Midbrain (tissue), 1 donor: Measurements from ENCODE around the gene LNP1.

Experiments
- DNase-seq: peaks from one replicate; lab custom pipeline; 2025; lab: John Stamatoyannopoulos, UW

Gene LNP1

DNA sequence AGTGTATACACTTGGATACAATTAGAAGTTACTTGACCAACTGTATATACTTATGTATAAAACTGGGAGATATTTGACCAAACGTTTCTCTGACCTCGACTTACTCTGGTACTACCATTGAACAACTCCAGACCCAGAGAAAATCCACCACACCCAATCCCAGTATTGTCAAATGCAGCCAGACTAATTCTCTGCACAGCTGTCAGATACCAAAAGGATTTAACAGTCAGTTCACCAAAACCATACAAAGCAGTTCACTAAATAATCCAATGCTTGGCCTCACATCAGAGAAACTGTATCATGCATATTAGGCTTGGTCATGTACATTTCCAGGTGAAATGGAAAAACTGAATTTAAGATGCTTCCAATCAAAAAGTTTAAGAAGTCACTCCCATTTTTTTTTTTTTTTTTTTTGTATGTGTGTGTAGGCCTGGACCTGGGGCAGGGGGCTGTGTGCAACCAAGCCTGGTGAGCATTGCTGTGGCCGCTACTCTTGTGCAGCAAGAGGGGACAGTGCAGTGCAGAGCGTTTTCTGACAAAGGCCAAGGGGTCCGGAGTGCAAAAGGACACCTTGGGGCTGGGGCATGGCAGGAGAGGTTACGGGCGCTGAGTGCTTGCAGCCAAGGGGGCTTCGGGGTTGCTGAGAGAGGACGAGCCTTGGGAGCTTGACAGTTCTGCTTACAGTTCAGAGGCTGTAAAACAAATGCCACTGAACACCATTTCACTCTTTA lies 1.8 kb upstream of the LNP1 start:
- DNase-seq, result no peak

DNA sequence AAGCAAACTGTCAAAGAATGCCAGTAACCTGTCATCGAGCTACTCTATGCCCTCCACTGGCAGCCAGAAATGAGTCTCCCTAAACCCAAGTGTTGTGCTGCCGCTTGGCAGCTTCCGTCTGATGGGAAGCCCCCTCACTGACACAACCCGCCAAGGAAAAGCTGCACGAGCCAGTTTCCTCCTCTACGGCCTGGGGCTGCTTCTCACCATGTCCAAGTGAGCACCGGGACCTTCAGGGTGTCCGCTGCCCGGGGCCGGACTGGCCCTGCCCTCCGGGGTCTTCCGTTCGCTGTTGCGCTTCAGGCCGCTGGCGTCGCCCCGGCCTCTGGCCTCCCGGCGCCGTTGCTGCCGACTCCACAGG lies 940 bp upstream of the LNP1 start:
- DNase-seq, result no peak

DNA sequence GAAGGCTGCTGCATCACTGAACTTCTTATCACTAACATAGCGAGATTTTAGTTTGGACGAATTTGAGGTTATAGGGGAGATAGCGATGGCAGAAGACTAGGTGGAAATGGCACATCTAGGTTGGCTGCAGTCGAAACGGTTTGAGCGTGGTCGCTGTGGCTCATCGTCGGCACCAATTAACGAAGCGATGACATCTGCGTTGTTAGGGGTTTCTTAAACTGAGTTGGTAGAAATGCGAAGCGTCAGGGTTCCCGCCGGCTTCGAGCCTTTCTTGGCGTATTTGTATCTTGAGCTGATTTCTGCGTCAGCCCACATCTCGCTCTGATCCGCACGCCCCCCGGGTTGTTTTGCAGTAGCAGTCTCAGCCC lies 319 bp downstream of the LNP1 start:
- no peak for DNase-seq

DNA sequence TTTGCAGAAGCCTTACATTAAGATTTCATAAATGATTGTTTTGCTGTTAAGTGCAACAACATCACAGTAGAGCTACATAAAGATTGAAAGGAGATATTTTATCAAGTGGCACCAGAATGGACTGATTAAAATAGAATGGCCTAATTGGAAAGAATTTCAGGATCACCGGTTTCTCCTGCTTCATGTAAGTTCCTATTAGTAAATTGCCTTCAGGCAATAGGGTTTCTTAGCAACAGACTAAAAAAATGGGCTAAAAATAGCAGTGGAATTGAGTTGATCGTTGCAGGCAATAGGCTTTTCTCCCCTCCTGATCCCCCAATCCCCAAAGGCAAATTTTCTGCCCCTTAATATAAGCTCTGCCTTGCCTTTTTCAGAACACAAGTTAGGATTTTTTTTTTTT lies 917 bp downstream of the LNP1 start:
- no peak for DNase-seq

DNA sequence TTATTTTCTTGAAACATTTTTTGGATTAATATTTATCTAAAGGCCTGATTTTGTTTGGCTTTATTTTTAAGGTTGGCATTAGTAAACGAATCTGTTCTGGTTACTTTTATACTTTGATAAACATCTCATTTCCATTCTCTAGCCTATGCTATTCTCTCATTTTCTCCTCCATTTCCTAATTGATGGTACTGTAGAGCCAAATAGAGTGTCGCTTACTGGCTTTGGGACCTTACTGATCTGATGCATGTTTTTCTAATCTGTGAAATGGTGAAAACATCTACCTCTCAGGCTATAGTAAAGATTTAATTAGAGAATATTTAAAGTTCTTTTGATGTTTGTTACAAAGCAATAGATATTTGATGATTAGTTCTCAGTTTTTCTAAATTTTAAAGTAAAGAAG lies 1.6 kb downstream of the LNP1 start:
- no peak for DNase-seq

DNA sequence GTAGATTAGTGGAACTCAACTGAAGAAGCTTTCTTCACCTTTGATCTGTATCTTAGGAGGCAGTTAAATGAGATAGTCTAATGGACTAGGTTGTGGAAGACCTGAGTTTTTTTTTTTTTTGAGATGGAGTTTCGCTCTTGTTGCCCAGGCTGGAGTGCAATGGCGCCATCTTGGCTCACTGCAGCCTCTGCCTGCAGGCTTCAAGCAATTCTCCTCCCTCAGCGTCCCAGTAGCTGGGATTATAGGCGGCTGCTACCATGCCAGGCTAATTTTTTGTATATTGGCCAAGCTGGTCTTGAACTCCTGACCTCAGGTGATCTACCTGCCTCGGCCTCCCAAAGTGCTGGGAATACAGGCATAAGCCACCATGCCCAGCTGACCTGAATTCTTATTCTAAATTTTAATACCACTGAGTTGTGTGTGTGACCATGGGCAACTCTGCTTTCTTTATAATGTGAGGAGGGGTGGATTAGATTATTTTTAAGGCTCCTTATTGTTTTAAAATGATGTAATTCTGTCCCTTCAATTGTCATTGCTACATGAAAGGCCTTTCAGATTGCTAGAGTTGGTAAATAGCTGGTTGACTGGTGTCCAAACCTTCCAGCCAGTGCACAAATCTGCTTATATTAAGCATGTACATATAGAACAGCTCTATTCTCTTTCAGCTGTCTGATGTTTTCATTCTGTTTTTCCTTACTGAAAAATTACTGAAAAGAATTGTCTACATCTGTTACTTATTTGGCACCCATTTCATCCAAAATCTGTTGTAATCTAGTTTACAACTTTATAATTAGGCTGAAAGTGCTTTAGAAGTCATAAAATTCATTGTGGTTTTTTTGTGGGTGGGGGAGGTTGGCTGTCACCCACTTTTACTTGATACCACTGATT lies 2.3 kb downstream of the LNP1 start:
- no peak for DNase-seq

DNA sequence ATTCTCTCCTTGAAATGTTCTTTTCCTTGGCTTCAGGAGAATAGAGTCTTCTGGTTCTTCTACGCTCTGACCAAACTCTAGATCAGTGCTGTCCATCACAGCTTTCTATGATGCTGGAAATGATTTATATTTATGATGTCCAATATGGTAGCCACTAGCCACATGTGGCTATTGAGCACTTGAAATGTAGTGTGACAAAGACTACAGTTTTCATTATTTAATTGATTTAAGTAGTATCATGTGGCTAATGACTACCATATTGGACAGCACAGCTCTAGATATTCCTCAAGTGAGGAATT lies 2.9 kb downstream of the LNP1 start:
- DNase-seq, result no peak

DNA sequence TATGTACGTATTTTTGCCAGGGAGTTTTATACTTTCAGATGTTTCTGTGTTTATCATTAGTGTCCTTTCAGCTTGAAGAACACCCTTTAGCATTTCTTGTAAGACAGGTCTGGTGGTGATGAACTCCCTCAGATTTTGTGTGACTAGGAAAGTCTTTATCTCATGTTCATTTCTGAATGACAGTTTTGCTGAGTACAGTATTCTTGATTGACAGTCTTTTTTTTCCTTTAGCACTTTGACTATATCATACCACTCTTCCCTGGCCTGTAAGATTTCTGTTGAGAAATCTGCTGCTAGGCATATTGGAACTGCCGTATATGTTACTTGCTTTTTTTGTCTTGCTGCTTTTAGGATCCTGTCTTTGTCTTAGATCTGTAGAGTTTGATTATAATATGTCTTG lies 5.8 kb downstream of the LNP1 start:
- no peak for DNase-seq

DNA sequence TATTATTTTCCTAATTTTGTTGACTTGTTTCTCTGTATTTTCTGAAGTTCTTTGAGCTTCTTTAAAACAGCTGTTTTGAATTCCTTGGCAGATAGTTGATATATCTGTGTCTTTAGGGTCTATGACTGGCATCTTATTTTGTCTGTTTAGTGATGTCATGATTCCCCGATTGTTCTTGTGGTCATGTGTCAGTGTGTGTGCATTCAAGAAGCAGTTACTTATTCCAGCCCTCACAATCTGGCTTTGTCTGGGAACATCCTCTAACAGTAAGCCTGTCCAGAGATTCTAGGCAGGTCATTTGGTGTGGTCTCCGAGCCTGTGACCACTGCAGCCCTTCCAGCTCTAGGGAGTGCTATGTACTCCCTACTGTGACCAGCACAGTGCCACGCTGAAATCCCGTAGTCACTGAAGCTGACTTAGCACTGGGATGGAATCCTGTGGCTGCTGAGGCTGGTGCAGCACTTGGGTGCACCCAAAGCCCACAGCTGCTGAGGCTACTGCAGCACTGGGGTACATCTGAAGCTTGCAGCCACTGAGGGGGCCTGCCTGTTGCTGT lies 6.7 kb downstream of the LNP1 start:
- DNase-seq, result no peak

DNA sequence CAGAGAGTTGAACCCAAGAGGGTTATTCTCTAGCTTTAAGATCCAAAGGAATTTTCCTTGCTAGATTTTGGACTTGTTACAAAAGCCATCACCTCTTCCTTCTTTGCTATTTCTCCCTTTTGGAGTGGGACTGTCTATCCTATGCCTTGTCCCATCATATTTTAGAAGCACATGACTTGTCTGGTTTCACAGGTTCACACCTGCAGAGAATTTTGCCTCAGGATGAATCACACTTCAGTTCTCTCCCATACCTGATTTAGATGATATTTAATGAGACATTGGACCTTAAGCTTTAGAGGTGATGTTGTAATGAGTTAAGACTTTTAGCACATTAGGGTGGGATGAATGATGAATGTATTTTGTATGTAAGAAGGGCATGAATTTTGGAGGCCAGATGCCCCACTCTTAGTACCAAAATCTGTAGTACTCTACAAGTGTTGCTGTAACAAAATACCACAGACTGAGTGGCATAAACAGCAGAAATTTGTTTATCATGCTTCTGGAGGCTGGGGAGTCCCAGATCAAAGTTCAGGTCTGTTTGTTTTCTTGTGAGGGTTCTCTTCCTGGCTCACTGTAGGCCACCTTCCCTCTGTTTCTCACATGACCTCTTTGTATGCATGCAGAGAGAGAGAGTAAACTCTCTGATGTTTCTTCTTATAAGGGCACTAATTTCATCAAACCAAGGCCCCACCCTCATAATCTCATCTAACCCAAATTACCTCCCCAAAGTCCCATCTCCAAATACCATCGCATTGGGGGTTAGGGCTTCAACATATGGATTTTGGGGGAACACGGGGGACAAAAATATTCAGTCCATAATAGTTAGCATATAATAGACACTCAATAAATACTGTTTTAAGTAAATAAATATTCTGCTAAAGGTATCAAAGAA lies 10.0 kb downstream of the LNP1 start:
- no peak for DNase-seq

DNA sequence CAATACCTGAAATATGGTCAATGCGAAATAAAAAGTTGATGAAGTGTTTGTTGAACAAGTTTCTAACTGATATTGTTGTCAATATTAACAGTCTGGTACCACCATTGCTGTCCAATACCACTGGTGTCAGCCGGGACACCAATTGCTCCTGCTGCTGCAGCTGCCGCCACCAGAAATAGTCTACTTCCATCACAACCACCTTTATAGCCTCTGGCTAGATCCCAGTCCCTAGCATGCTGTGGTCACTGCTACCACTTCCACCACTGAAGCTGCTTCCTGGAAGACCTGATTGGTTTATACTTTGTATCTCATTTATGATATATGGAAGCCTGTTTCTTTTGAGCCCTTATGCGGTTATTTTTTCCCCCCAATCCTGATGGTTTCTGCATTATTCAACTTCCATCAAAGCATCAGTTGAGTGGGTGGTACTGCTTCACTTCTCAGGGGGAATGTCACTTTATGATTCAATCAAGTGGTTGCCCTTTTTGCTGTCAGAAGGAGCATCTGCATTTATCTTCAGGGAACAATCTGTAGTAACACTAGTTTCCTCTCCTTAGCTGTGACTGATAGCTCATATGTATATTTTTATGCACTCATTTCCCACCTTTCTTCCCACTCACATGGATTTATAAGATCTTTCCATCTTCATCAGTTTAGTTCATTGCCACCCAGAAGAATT lies 11.7 kb downstream of the LNP1 start:
- DNase-seq, result no peak

DNA sequence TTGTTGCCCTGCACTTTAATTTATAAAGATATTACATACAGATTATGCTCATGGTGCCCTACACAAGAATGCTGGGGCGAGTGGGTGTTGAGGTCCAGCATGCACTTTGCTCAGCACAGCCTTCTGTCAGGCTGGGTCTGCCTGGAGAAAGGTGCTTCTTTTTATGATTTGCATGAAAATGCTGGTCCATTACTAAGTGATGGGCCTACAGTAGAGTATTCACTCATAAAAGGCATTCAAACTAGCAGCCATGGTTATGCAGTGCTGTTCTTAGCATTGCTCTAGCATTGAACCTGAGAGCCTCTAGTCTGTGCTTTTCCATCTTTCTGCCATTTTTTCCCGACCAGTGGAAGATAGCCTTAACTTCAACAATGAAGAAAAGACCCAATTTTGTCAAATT lies 12.3 kb downstream of the LNP1 start:
- no peak for DNase-seq

DNA sequence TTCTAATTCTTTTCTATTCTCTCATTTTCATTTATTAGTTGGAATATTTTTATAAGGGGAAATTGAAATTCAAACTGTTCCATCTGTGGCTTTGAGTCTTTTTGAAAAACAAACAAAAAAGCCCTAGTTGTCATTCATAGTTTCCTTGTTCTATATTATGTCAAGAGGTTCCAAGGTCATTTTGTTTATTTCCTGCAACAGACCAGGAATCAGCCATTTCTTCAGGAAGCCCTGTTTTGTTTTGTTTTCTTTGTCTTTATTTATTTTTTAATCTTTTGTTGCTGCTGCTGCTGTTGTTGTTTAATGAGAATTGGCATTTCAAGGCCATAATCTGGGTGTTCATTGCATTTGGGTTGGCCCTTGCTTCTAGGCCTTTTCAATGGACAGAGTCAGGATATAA lies 14.8 kb downstream of the LNP1 start:
- DNase-seq, result no peak

DNA sequence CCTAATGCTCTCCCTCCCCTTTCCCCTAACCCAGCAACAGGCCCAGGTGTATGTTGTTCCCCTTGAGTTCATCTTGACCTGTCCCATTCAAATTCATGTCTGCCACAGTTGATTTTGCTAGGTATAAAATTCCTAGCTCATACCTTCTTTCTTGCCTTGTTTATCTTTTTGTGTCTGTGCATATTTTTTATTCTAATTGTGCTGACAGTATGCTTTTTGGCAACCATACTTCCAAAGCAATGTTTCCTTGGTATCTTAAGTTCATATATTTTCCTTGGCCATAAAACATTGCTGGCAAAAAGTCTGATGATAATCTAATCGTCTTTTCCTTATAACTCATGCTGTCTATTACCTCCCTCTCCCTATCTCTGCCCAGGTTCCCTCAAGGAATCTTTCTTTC lies 15.5 kb downstream of the LNP1 start:
- DNase-seq, result no peak

DNA sequence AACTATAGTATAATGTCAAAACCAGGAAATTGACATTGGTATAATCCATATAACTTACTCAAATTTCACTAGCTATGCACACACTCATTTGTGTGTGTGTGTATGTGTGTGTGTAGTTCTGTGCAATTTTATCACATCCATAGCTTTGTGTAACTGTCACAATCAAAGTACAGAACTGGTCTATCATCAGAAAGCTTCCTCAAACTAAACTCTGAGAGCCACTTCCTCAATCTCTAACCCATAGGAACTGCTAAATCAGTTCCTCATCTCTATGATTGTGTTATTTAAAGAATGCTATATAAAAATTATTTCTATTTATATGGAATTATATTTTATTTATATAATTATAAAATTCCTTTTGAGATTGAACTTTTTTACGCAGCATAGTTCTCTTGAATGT lies 18.1 kb downstream of the LNP1 start:
- DNase-seq, result no peak

DNA sequence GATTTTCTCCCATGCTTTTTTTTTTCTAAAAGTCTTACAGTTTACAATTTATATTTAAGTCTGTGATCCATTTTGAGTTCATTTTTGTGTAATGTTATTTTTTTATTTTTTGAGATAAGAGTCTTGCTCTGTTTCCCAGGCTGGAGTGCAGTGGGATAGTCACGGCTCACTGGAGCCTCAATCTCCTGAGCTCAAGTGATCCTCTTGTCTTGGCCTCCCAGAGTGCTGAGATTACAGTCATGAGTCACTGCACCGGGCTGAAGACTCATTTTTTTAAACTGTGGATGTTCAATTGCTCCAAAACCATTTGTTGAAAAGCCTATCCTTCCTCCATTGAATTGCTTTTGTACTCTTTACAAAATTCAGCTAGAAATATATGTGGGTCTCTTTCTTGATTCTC lies 19.5 kb downstream of the LNP1 start:
- no peak for DNase-seq

DNA sequence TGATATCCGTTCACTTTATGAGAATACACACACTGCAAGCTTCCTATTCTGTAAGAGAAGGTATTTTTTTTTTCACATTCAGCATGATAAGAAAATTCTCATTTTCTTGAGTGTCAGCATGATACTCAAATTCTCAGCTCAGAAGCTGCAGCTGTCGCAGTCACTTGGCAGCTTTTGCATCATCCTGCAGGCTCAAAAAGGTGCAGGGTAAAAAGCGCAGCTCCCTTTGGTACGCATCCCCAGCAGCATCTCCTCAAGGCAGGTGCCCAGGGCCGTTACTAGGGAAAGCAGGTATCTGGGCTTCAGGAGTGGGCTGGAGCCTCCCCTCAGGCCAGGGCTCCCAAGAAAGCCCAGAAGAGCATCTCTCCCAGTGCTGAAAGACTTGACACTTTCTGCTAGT lies 22.3 kb downstream of the LNP1 start:
- DNase-seq, result no peak

DNA sequence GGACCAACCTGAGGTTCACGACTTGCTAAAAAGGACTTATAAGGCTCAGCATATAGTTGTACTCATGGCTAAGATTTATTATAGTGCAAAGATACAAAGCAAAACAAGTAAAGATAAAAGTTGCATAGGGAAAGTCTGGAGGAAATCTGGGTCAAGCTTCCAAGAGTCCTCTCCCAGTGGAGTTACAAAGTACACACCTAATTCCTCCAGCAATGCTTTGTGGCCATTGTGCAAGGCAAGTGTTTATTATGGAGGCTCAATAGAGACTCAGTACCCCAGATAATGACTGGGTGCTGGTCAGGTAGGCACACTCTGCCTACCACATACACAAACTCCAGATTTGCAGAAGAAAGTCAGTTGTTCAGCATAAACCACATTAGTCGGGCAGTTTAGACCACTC lies 22.9 kb downstream of the LNP1 start:
- no peak for DNase-seq

DNA sequence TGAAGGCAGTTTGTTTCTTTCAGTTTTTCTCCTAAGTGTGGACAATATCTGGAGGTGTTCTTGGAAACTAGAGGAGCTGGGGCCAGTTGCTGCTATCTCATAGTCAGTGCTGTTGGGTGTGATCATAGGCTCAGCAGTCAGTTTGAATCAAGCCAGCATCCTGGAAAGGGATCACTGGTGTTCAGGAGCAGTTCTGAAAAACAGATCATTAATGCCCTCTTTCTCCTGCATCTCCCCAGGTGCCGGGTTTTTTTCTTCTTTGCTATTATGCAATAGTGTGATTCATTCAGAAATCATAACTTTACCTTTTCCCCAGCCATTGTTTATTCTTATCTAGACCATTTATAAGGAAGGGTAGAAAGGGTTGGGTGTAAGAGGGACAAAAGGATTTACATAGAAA lies 24.0 kb downstream of the LNP1 start:
- no peak for DNase-seq

DNA sequence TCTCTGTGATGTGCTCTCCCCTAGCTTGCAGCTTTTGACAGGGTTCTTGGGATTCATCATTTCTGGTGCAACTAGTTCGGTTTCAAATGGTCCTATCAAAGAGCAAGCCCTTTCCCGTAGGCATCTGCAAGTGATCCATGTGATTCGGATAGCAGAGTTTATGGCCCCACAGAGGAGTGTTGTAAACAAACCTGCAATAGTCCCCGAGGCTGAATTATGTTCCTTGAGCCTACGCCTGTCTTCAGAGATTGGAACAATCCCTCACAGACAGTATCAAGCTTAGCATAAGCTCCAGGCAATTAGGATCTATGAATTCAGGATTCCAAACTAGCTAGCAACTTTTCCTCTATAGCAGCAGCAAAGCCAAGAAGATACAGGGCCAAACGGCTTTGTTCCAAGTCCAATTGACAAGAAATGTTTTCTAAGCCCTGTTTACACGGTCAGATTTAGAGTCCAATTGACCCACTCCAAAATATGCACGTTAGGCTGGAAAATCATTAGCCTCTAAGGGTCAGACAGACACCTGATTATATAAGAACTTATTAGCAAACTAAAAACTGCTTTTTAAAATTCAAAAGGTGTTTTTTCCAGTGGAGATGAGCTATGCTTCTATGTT lies 24.8 kb downstream of the LNP1 start:
- no peak for DNase-seq

DNA sequence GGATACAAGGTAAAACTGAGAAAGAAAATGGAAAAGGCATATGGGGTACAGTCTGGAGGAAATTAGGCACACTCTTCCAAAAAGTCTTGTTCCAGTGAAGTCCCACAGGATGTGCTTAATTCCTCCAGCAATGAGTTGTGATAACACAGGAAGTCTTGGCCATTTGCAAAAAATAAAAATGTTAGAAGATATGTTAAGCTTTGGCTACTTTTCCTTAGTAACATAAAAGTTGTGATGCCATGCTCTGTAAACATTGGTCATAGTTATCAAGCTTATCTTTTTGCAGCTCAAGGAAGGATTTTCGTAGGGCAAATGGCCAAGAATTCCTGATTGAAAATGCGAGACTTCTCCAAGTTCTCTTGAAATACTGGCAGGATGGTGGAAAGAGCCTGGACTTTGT lies 26.4 kb downstream of the LNP1 start:
- no peak for DNase-seq
